Right hindlimb (tissue), 1 donor: ENCODE measurements around the gene FAM117A.
"Not testable (repeated sequence)": the region's sequence is repeated elsewhere in the genome, so short reads cannot be mapped to it uniquely, and the experiment has no call there.

Experiments used
- DNase-seq: peaks from one replicate; pipeline ENCODE4 v3.0.0-alpha.2; 2018

FAM117A gene

GRCh38 chr17:49762151-49762941 lies 1.6 kb downstream of the FAM117A start:
- no peak for DNase-seq

- no peak for DNase-seq
These were observed 2.9 kb downstream of the FAM117A start for GRCh38 chr17:49760932-49761558.

GRCh38 chr17:49760296-49760695 lies 3.6 kb downstream of the FAM117A start:
- DNase-seq: no peak

GRCh38 chr17:49759203-49759602 lies 4.7 kb downstream of the FAM117A start:
- no peak for DNase-seq

- not testable (repeated sequence) for DNase-seq
These were observed 5.4 kb downstream of the FAM117A start for GRCh38 chr17:49758464-49759010.

- no peak for DNase-seq
These were observed 6.7 kb downstream of the FAM117A start for GRCh38 chr17:49757151-49757777.

- no peak for DNase-seq
These were observed 7.4 kb downstream of the FAM117A start for GRCh38 chr17:49756323-49757150.

- DNase-seq: no peak
These were observed 8.2 kb downstream of the FAM117A start for GRCh38 chr17:49755663-49756283.

- DNase-seq: no peak
These were observed 10.0 kb downstream of the FAM117A start for GRCh38 chr17:49753959-49754391.

GRCh38 chr17:49752508-49752907 lies 11.4 kb downstream of the FAM117A start:
- no peak for DNase-seq

- no peak for DNase-seq
These were observed 14.2 kb downstream of the FAM117A start for GRCh38 chr17:49749730-49750129.

GRCh38 chr17:49748791-49749190 lies 15.1 kb downstream of the FAM117A start:
- DNase-seq: no peak

GRCh38 chr17:49748223-49748622 lies 15.7 kb downstream of the FAM117A start:
- no peak for DNase-seq

- no peak for DNase-seq
These were observed 16.3 kb downstream of the FAM117A start for GRCh38 chr17:49747632-49748031.

GRCh38 chr17:49746791-49747490 lies 17.0 kb downstream of the FAM117A start:
- no peak for DNase-seq

- DNase-seq: no peak
These were observed 18.5 kb downstream of the FAM117A start for GRCh38 chr17:49745175-49746139.

GRCh38 chr17:49742166-49742638 lies 21.7 kb downstream of the FAM117A start:
- DNase-seq: no peak

- no peak for DNase-seq
These were observed 22.2 kb downstream of the FAM117A start for GRCh38 chr17:49741692-49742076.

GRCh38 chr17:49741009-49741691 lies 22.8 kb downstream of the FAM117A start:
- DNase-seq: no peak
